GM18873 (cell line): ENCODE results near the gene MRPL44.
"Not testable (repeated sequence)": the region's sequence is repeated elsewhere in the genome, so short reads cannot be mapped to it uniquely, and the experiment has no call there.

Experiments
- ATAC-seq: cut with Tn5 transposase; IDR thresholded peaks from one replicate; pipeline ENCODE4 v1.9.1; 2021; ENCODE audit warnings: mild to moderate bottlenecking, moderate library complexity, moderate number of reproducible peaks; ENCODE audit not compliant: unreplicated experiment, low FRiP score

Gene MRPL44

DNA sequence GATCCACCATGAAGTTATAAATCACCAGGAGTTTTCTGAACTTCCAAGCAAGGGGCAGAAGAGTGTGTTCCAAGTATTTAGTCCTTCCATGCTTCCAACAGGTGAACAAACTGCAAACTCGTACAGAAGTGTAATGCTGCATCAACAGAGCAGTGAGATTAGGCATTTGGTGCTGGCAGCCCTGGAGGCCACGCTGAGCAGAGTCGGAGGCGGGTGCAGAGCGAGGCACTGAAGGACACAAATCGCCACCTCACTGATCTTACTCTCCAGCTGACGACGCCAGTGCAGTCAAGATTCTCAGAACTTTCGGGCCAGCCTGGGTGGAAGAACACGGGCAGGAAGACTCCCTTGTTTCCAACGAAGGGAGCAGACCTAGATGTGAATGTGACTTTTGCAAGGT, 42.6 kb downstream of the MRPL44 start:
- no peak for ATAC-seq

DNA sequence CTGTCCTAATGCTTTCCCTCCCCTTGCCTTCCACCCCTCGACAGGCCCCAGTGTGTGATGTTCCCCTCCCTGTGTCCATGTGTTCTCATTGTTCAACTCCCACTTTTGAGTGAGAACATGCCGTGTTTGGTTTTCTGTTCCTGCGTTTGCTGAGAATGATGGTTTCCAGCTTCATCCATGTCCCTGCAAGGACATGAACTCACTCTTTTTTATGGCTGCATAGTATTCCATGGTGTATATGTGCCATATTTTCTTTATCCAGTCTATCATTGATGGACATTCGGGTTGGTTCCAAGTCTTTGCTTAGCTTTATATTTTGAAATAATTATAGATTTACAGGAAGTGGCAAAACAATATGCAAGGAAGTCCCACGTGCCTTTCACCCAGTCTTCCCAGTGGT, 43.4 kb downstream of the MRPL44 start:
- not testable (repeated sequence) for ATAC-seq

DNA sequence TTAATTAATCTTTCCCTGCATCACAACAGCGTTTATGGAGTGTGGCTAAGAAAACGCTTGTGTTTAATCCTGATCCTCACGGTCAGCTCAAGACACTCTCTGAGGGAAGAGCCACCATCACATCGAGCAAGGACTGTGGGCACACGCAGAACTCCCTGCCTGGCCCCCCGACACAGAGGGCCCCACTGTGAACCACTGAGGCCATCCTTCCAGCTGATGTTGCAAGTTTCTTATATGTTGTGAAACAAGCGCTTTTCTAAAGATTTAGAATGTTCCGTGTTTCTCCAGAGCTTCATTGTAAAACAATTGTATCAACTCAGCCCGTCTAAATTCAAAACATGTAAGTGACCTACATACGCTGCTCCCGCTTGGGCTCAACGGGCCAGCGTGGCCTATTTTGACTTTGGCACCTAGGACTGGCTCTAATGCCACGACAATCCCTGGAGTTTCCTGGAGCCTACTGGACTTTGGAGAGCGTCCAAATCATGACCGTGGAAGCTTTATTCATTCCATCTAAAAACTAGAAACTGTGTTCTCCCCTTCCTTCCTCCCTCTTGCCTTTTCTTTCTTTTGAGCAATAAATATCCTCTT, 46.9 kb downstream of the MRPL44 start:
- no peak for ATAC-seq

DNA sequence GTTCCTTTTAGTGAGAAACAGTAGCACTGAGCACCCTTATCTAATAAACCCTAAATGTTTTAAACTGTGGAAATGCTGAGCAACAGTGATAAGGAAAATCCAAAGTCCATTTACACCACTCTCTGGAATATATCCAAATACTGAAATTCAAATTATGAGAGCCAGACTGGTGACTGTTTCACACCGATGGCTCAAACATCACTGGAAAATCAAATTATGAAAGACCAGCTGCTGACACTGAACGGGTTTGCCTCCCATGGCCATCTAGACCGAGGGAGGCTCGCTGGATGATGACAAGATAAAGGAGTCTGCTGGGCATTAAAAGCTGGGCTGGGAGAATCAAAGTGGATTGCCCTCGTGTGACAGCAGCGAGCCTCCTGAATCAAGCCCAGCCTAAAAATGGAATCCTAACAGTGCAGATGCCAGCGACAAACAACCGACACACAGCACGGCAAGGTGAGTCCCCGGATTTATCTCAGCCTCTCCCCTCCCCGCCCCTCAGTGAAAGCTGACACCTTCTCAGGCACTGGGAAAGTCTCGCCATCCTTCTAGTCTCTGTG, 51.5 kb downstream of the MRPL44 start:
- no peak for ATAC-seq

DNA sequence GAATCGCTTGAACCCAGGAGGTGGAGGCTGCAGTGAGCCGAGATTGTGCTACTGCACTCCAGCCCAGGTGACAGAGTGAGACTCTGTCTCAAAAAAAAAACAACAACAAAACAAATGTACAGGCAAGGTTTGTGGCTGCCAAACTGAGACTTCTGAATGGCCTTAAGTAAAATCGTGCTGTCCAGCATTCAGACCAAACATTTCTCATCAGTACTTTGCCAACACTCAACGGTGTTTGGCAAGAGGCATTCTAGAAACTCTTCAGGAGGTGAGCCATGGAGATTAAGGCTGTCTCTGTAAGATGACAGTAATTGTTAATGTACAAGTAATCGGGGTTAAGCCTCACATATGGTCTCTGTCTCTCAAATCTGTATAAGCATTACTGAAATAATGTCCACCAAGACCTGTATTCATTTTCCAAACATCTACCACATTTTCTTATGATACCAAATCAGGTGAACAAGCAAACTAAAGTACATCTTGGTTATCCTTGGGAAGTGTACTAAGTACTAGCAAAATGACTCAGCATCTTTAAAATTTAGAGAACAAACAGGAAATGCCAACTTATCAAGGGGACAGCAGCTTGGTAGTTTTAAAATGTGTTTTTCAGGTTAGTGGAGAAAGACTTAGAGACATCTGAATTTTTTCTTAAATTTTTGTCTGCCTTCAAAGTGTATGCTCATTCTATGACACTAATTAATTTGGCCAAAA, 52.5 kb downstream of the MRPL44 start:
- no peak for ATAC-seq

DNA sequence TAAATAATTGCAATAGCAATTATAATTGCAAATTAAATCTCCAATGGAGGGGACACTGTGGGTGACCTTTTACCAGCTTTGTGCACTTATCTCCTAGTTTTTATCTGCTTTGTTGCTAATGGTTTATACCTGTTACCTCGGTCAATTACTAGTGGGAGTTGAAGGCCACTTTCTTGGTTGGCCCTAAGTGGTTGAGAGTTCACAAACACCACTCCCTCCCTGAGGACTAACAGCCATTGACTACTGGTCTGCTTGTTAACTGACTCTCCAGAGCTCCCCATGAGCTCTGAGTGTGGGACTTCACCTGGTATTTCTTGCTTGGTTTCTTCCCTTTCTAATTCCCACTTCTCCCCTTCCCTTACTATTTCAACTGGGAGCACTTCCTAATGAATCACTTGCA, 54.6 kb downstream of the MRPL44 start:
- no peak for ATAC-seq

DNA sequence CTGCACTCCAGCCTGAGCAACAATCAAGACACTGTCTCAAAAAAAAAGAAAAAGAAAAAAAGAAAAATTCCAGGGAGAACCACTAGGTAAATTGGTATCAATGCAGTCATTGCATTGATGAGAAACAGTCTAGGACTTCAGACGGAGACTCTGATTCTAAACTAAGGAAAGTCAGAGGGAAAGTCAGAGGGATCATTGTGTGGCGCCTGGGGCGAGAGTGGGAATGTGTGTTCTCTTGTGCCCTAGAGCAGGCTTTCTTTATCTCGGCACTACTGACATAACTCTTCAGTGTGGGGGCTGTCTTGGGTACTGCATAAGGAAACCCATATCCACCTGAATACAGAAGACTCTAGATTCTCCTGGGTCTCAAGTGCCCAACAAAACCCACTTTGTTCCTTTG, 57.1 kb downstream of the MRPL44 start:
- ATAC-seq: no peak

DNA sequence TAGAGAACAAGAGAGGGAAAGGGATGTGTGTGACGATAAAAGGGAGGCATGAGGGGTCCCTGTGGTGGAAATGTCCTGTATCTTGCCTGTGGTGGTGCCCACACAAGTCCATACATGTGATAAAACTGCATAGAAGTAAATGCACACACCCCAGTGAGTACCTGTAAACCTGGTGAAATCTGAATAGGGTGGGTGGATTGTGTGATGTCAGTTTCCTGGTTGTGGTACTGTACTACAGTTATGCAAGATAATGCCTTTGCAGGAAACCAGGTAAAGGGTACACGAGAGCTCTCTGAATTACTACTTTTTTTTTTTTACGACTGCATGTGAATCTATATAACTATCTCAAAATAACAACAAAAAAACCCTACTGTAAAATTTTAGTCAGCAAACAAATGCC, 59.7 kb downstream of the MRPL44 start:
- no peak for ATAC-seq
